Activated CD8-positive, alpha-beta memory T cell treated with anti-CD3 and anti-CD28 coated beads, Interleukin-2, amount 50 U/mL, for 4 hours (primary cell): ENCODE results near the gene TTC34.

Experiments
- DNase-seq: peaks from one replicate; pipeline ENCODE4 v3.0.0-alpha.2; 2020

The TTC34 gene

DNA sequence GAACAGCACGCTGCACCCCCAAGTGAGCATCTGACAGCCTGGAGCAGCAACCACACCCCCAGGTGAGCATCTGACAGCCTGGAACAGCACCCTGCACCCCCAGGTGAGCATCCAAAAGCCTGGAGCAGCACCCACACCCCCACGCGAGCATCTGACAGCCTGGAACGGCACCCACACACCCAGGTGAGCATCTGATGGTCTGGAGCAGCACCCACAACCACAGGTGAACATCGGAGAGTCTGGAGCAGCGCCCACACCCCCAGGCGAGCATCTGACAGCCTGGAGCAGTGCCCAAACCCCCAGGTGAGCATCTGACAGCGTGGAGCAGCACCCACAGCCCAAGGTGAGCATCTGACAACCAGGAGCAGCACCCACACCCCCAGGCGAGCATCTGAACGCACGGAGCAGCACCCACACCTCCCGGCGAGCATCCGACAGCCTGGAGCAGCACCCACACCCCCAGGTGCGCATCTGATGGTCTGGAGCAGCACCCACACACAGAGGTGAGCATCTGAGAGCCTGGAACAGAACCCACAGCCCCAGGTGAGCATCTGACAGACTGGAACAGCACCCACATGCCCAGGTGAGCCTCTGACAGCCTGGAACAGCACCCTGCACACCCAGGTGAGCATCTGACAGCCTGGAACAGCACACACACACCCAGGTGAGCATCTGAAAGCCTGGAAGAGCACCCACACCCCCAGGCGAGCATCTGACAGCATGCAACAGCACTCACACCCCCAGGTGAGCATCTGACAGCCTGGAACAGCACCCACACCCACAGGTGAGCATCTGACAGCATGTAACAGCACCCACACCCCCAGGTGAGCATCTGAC lies 145.7 kb downstream of the TTC34 start:
- peak; percentile 27 for DNase-seq

DNA sequence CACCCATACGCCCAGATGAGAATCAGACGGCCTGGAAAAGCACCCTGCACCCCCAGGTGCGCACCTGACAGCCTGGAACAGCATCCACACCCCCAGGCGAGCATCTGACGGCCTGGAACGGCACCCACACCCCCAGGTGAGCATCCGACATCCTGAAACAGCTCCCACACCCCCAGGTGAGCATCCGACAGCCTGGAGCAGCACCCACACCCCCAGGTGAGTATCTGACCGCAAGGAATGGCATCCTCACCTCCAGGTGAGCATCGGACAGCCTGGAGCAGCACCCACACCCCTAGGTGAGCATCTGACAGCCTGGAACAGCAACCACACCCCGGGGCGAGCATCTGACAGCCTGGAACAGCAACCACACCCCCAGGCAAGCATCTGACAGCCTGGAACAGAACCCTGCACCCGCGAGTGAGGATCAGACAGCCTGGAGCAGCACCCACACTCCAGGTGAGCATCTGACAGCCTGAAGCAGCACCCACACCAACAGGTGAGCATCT lies 147.0 kb downstream of the TTC34 start:
- DNase-seq, result peak; percentile 20

DNA sequence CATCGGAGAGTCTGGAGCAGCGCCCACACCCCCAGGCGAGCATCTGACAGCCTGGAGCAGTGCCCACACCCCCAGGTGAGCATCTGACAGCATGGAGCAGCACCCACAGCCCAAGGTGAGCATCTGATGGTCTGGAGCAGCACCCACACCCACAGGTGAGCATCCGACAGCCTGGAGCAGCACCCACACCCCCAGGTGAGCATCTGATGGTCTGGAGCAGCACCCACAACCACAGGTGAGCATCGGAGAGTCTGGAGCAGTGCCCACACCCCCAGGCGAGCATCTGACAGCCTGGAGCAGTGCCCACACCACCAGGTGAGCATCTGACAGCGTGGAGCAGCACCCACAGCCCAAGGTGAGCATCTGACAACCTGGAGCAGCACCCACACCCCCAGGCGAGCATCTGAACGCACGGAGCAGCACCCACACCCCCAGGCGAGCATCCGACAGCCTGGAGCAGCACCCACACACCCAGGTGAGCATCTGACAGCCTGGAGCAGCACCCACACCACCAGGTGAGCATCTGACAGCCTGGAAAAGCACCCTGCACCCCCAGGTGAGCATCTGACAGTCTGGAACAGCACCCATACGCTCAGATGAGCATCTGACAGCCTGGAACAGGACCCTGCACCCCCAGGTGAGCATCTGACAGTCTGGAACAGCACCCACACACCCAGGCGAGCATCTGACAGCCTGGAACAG lies 147.6 kb downstream of the TTC34 start:
- DNase-seq, result peak; percentile 62

DNA sequence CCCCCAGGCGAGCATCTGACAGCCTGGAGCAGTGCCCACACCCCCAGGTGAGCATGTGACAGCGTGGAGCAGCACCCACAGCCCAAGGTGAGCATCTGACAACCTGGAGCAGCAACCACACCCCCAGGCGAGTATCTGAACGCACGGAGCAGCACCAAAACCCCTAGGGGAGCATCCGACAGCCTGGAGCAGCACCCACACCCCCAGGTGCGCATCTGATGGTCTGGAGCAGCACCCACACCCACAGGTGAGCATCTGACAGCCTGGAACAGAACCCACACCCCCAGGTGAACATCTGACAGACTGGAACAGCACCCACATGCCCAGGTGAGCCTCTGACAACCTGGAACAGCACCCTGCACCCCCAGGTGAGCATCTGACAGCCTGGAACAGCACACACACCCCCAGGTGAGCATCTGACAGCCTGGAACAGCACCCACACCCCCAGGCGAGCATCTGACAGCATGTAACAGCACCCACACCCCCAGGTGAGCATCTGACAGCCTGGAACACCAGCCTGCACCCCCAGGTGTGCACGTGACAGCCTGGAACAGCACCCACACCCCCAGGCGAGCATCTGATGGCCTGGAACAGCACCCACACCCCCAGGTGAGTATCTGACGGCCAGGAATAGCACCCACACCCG lies 148.4 kb downstream of the TTC34 start:
- DNase-seq, result peak; percentile 39

DNA sequence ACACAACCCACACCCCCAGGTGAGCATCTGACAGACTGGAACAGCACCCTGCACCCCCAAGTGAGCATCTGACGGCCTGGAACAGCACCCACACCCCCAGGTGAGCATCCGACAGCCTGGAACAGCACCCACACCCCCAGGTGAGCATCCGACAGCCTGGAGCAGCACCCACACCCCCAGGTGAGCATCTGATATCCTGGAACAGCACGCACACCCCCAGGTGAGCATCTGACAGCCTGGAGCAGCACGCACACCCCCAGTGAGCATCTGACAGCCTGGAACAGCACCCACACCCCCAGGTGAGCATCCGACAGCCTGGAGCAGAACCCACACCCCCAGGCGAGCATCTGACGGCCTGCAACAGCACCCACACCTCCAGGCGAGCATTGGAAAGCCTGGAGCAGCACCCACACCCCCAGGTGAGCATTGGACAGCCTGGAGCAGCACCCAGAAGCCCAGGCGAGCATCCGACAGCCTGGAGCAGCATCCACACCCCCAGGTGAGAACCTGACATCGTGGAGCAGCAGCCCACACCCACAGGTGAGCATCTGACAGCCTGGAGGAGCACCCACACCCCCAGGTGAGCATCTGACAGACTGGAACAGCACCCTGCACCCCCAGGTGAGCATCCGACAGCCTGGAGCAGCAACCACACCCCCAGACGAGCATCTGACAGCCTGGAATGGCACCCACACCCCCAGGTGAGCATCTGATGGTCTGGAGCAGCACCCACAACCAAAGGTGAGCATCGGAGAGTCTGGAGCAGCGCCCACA lies 149.2 kb downstream of the TTC34 start:
- DNase-seq, result peak; percentile 30

DNA sequence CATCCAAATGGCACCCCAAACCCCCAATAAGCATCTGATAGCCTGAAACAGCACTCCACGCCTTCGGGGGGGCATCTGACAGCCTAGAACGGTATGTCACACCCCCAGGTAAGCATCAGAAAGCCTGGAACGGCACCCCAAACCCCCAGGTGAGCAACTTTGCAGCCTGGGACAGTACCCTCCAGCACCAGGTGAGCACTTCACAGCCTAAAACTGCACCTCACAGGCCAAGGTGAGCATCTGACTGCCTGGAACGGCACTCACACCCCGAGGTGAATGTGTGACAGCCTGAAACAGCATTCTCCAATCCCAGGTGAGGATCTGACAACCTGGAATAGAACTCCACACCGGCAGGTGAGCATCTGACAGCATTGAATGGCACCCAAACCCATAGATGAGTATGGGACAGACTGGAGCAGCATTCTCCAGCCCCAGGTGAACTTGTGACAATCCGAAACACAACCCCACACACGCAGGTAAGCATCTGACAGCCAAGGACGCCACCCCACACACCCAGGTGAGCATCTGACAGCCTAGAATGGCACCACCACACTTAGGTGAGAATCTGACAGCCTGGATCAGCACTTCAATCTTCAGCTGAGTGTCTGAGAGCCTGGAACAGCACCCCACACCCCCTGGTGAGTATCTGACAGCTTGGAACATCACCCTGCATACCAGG lies 150.4 kb downstream of the TTC34 start:
- DNase-seq, result no peak

DNA sequence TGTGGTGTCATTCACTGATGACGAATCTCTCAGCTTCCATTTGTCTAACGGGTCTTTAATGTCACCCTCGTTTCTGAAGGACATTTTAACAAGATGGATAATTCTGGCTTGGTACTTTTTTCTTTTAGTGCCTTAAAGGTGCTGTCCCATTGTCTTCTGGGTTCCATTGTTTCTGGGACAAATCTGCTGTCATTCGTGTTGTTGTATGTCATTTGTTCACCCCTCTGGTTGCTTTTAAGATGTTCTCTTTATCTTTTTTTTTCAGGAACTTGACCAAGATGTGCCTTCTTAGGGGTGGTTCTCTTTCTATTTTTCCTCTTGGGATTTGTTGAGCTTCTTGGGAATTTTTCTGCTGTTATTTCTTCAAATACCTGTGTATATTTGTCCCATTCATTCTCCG lies 154.7 kb downstream of the TTC34 start:
- DNase-seq, result no peak

GRCh38 chr1:2645776-2646175 lies 155.7 kb downstream of the TTC34 start:
- no peak for DNase-seq

GRCh38 chr1:2645143-2645542 lies 156.3 kb downstream of the TTC34 start:
- no peak for DNase-seq

GRCh38 chr1:2644591-2645101 lies 156.8 kb downstream of the TTC34 start:
- no peak for DNase-seq

GRCh38 chr1:2644171-2644570 lies 157.3 kb downstream of the TTC34 start:
- DNase-seq, result no peak

DNA sequence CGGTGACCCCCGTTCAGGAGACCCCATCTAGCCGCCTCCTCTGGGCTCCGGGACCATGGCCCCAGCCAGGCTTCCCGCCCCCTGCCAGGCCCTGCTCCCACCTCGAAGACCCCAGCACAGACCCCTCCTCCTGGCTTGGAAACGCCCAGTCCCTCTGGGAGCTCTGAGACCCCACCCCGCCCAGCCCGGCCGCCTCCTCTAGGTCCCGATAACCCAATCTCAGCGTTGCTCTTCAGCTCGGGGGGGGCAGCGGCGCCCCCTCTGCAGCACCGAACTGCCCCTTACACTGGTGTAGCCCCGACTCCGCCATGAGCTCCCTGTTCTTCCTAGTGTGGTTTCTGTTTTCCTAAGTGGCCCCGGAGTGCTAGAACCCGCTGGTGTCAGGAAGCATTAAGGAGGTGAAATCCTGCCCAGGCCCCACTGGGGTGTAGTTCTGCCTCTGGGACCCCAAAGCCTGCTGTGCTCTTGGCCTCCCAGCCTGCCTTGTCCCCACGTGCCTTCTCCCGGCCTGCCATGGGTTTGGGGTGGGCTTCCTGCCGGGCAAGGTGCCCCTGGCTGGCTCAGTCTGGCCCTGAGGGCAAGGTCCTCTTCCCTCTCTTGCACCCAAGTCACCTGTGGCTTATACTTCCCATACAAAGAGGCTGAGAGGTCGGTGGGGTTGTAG lies 157.9 kb downstream of the TTC34 start:
- DNase-seq, result no peak

- peak; percentile 94 for DNase-seq
Measured at GRCh38 chr1:2642560-2643413, 158.7 kb downstream of the TTC34 start.

DNA sequence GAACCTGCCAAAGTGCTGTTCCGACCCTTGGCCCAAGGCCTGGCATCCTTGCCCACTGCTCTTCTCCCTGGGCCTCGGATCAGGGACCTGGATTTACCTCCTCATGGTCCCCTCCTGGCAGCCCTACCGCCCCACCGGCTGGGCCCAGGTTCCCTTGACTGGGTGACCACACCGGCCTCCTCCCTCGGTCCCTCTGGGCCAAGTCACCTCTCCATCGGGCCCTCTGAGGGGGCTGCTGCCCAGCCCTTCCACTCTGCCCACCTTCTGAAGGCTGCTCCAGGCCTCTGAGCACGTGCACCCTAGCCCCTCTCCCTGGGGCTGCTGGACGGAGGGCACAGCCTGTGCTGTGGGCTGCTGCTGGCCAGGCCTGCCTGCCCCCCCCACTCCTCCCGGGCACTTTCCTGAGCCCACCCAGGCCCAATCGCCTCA lies 159.3 kb downstream of the TTC34 start:
- no peak for DNase-seq

- DNase-seq, result no peak
Measured at GRCh38 chr1:2641381-2642130, 159.9 kb downstream of the TTC34 start.

DNA sequence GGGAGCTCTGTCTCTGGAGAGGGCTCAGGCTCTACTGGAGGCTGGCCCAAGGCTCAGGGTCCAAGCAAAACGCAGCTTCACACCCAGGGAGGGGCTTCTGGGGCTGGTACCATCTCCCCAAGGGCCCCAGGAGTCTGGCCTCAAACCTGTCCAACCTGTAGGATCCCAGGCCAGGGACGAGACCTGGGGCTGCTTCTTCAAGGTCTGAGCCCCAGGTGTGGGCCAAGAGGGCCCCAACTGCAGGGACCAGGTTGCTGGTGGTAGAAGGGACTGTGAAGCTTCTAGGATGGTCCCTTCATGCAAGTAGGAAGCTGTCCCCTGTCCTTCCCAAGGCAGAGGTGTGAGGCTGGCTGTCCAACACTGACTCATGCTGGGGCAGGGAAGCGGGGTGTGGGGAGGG lies 160.9 kb downstream of the TTC34 start:
- DNase-seq, result no peak

- DNase-seq, result no peak
Measured at GRCh38 chr1:2639607-2640521, 161.6 kb downstream of the TTC34 start.

GRCh38 chr1:2639203-2639602 lies 162.3 kb downstream of the TTC34 start:
- DNase-seq, result no peak
